ENCODE results near the gene TMBIM1.
A peak's percentile ranks its signal among the peaks of the same experiment; 100 is the strongest.

The TMBIM1 gene

DNA sequence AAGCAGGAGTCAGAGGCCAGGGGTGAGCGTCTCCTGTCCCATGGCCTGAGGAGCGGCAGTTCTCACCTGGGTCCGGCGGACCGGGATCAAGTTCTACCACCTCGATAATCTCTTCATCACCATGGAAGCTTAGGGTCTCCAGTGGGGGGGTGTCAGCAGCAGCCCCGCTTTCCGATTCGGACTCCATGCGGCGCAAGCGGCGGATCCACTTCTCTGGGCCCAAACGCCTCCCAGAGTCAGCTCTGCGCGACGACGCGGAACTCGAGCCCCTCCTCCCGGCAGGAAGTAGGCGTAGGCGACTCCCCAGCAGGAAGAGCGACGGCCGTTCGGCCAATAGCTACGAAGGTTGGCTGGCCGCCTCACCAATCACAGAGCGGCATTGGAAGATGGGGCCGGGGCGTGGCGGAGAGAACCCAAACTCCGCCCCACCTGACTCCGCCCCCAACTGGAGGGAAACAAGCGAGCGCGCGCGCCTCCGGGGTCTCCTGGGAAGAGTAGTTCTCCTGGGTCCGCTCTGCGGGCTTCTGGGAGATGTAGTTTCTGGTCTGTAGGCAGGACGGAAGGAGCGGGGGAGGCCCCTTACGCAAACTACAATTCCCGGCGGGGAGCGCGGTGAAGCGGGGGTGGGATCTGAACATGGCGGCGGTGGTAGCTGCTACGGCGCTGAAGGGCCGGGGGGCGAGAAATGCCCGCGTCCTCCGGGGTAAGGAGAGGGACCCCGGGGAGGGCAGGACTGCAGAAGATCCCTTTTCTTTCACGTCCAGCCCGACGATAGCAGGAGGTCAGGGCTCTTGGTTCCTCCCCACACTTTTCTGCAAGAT lies 22.2 kb downstream of the TMBIM1 start, which contains the start of the genes AAMP and PNKD:
Gene AAMP, minus strand, starts transcription at position 238 of the 821 bp plus-strand sequence. Its CDS starts 51 bp downstream, at position 187.
Gene PNKD, plus strand, starts transcription at position 620 of the 821 bp plus-strand sequence. Its CDS starts 17 bp downstream, at position 637.
- TF ChIP-seq ZFX (IDR thresholded peaks at IDR 0.05; ENCODE audit: borderline replicate concordance) (no peak), CTCF (IDR thresholded peaks at IDR 0.05) (no peak)
- H3K27ac ChIP-seq: peak within 1 kb of the TSS; percentile 77

GRCh38 chr2:218267259-218267658 lies 25.0 kb downstream of the TMBIM1 start:
- H3K27ac ChIP-seq: no peak overlapping the region
- no peak for TF ChIP-seq ZFX (IDR thresholded peaks at IDR 0.05; ENCODE audit: borderline replicate concordance)
- TF ChIP-seq CTCF (IDR thresholded peaks at IDR 0.05): no peak

- TF ChIP-seq ZFX (IDR thresholded peaks at IDR 0.05; ENCODE audit: borderline replicate concordance) (no peak), CTCF (IDR thresholded peaks at IDR 0.05) (no peak)
- no peak overlapping the region for H3K27ac ChIP-seq
Measured at GRCh38 chr2:218266316-218266979, 25.9 kb downstream of the TMBIM1 start.

GRCh38 chr2:218265626-218266025 lies 26.7 kb downstream of the TMBIM1 start:
- no peak overlapping the region for H3K27ac ChIP-seq
- TF ChIP-seq ZFX (IDR thresholded peaks at IDR 0.05; ENCODE audit: borderline replicate concordance) (no peak), CTCF (IDR thresholded peaks at IDR 0.05) (no peak)

DNA sequence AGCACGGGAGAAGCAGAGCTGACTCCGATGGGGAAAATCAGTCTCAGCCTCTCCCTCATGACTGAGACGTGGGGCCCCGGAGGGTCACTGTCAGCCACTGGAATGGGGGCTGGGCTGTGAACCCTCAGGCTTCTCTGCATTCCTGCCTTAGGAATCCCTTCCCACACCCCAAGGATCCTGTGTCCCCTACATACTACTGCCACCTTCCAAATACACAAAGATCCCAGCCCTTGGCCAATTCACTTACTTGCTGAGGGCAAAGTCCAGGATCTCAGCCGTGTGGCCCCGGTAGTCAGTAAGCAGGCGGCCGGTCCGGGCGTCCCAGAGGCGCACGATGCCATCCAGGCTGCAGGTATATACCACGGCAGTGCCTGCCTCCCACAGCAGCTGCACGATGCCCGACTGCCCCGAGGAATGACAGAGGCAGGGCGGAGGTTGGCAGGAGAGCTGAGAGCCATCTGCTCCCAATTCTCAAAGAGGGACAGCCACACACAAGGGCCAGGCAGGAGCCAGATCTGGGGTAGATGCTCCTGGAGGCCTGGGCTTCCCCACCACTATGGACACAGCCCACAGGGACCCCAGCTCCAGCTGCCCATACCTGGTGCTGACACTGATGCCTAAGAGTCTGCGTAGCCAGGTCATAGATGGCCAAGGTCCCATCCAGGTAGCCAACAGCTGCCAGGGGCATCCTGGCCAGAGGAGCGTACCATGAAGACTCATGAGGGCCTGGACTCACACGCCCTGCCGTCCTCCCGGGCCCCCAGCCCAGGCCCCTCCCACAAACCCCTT lies 27.3 kb downstream of the TMBIM1 start:
- H3K27ac ChIP-seq: no peak overlapping the region
- no peak for TF ChIP-seq CTCF (IDR thresholded peaks at IDR 0.05)
- no peak for TF ChIP-seq ZFX (IDR thresholded peaks at IDR 0.05; ENCODE audit: borderline replicate concordance)

DNA sequence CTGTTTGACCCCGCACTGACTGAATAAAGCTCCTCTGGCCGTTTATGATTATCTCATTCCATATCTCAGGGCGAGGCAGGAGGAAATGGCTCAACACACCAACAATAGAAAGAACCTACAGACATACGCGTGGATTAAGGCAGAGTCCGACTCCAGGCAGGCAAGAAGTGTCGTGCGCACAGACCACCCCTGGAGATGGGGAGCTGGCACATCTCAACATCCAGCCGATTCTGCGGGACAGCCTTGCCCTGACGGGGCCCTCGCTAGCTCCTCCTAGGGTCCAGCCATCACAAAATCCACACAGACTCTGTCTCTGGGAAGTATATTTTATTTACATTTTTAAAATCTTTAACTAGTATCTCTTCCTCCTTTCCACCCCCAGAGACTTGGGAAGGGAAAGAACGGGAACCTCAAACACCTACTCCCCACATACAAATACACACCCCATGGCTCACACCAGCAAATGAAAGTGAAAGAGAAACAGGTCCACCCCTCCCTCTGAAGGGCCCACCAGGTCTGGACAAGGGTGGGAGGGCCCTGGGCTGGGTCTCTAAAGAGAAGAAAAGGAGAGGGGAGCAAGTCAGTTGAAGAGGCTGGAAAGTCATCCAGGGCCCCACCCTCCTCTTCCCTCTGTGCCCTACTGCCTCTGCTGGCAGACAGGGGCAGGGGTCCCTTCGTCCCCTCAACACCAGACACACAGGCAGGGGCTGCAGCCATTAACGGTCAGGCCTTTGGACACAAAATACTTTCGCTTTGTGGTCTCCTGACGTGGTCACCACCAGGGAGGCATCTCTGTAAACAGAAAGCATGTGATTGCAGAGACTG lies 28.3 kb downstream of the TMBIM1 start:
- no peak for TF ChIP-seq ZFX (IDR thresholded peaks at IDR 0.05; ENCODE audit: borderline replicate concordance)
- no peak for TF ChIP-seq CTCF (IDR thresholded peaks at IDR 0.05)
- no peak overlapping the region for H3K27ac ChIP-seq

Measured in 22Rv1 (cell line).